Mesothelial cell of epicardium (in vitro differentiated cells): ENCODE results near the gene GRIN2A. TPM values are rescaled to one million over a fixed set of nuclear protein-coding genes. Genes with fewer than 3 reads are reported as not detected.

Experiments used
- DNase-seq, 2 experiments: peaks; one replicate each; pipeline ENCODE4 v3.0.0; 2021; ENCODE audit warnings: low spot score in 2 of 2; ENCODE audit not compliant: unreplicated experiment in 2 of 2
- H3K27ac Mint-ChIP-seq: 2 replicates; pipeline ENCODE4 v1.8.0; 2021; ENCODE audit warnings: mixed read lengths
- H3K27me3 Mint-ChIP-seq: 2 replicates; pipeline ENCODE4 v1.8.0; 2021; ENCODE audit warnings: low read depth, mixed read lengths
- H3K36me3 Mint-ChIP-seq: 2 replicates; pipeline ENCODE4 v1.8.0; 2021; ENCODE audit warnings: mixed read lengths
- H3K4me1 Mint-ChIP-seq: 2 replicates; pipeline ENCODE4 v1.8.0; 2021; ENCODE audit warnings: mixed read lengths
- H3K4me3 Mint-ChIP-seq: 2 replicates; pipeline ENCODE4 v1.8.0; 2021; ENCODE audit warnings: mild to moderate bottlenecking, moderate library complexity, mixed read lengths
- H3K9me3 Mint-ChIP-seq: 2 replicates; pipeline ENCODE4 v1.8.0; 2021; ENCODE audit warnings: mixed read lengths
- CTCF ChIP-seq: fragments of 200-600 bp; sonication (generic); IDR thresholded peaks from one replicate; pipeline ENCODE4 v1.5.0; 2021; ENCODE audit warnings: antibody characterized with exemption; ENCODE audit not compliant: unreplicated experiment
- total RNA-seq: library from RNA; stranded (reverse); gene quantifications from 3 replicates; pipeline ENCODE4 v1.2.1, GENCODE V29; 2021

GRIN2A gene
- total RNA-seq, 1 donor from 2014 or later: 4.9 TPM

GRCh38 chr16:9874219-9874618 lies 308.0 kb downstream of the GRIN2A start:
- Mint-ChIP-seq H3K4me1 (peaks cover 2% of the 10 kb centered on the region), H3K36me3 (no peaks in the 10 kb centered on the region), H3K27ac (no peak overlapping the region)

DNA sequence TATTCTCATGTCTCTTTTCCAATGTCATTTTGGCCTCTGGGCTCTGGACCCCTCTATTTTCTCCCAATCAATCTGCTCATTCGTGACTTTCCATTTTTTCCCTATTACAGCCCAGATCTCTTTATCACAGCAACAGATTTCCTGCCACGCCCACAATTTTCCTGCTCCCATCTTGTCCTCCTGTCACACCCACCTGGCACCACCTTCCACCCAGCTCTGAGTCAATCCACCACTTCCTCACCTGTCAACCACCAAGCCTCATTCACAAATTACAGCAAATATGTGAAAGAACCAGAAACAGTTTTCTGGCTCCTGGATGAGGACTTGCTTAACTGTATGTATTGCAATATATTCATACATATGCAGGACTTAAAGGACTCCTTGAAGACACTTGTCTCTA lies 311.3 kb downstream of the GRIN2A start:
- no peak for DNase-seq
- no peak overlapping the region for H3K27ac Mint-ChIP-seq
- H3K4me3 Mint-ChIP-seq: no peak overlapping the region
- no peaks in the 10 kb centered on the region for H3K36me3 Mint-ChIP-seq
- H3K4me1 Mint-ChIP-seq: no peaks in the 10 kb centered on the region
- TF ChIP-seq CTCF: no peak
- H3K27me3 Mint-ChIP-seq: peaks cover 5% of the 10 kb centered on the region
- no peaks in the 10 kb centered on the region for H3K9me3 Mint-ChIP-seq

More at GRCh38 chr16:9874219-9874618, 308.0 kb downstream of the GRIN2A start:
- TF ChIP-seq CTCF: no peak
- Mint-ChIP-seq H3K9me3 (no peaks in the 10 kb centered on the region), H3K4me3 (no peak overlapping the region), H3K27me3 (peaks cover 7% of the 10 kb centered on the region)
- no peak for DNase-seq

GRCh38 chr16:9869776-9870175 lies 312.5 kb downstream of the GRIN2A start:
- no peak for DNase-seq
- no peak overlapping the region for H3K4me3 Mint-ChIP-seq
- no peak for TF ChIP-seq CTCF
- no peaks in the 10 kb centered on the region for H3K4me1 Mint-ChIP-seq
- no peaks in the 10 kb centered on the region for H3K9me3 Mint-ChIP-seq
- no peak overlapping the region for H3K27ac Mint-ChIP-seq
- peaks cover 5% of the 10 kb centered on the region for H3K27me3 Mint-ChIP-seq
- H3K36me3 Mint-ChIP-seq: no peaks in the 10 kb centered on the region

GRCh38 chr16:9868606-9869149 lies 313.6 kb downstream of the GRIN2A start:
- DNase-seq: no peak
- no peaks in the 10 kb centered on the region for H3K9me3 Mint-ChIP-seq
- H3K27me3 Mint-ChIP-seq: peaks cover 6% of the 10 kb centered on the region
- H3K4me1 Mint-ChIP-seq: no peaks in the 10 kb centered on the region
- no peaks in the 10 kb centered on the region for H3K36me3 Mint-ChIP-seq
- H3K27ac Mint-ChIP-seq: no peak overlapping the region
- H3K4me3 Mint-ChIP-seq: no peak overlapping the region
- TF ChIP-seq CTCF: no peak

DNA sequence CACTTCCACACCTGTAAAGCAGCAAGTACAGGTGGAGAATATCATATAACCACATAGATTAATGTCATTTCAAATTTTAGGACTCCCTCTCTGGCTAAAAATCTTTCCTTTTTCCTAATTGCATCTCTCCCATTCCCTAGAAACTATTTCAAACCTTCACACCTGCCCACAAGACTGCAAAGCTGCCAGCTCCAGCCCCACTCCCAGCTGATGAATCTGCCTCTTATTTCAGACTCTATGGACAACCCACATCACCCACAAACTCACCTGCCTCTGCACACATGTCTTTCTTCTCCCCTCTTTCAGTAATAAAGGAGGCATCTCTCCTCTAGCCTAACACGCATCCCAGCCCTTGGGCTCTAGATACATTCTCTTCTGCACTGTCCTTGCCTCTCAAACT lies 315.1 kb downstream of the GRIN2A start:
- no peak for DNase-seq
- no peak for TF ChIP-seq CTCF
- no peaks in the 10 kb centered on the region for H3K36me3 Mint-ChIP-seq
- H3K4me3 Mint-ChIP-seq: no peak overlapping the region
- H3K9me3 Mint-ChIP-seq: no peaks in the 10 kb centered on the region
- no peak overlapping the region for H3K27ac Mint-ChIP-seq
- H3K27me3 Mint-ChIP-seq: peaks cover 15% of the 10 kb centered on the region
- H3K4me1 Mint-ChIP-seq: no peaks in the 10 kb centered on the region

DNA sequence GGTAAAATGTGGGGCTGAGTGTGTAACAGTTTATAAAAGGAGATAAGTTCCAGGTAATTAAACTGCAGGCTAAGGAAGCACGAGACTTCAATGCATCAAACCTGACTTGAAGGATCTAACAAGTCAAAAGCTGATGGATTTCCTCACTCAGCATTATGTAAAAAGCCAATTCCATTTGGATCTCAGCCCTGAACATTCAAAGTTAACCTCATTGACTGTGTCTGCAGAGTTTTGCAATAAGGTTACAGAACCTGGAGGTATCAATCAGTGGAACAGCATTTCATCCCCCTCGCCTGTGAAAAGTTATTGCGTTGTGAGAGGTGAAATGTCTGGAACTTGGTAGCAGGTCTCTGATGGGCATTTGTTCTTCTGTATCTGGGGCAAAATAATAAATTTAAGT lies 317.8 kb downstream of the GRIN2A start:
- Mint-ChIP-seq H3K27ac (no peak overlapping the region), H3K9me3 (no peaks in the 10 kb centered on the region), H3K4me1 (no peaks in the 10 kb centered on the region), H3K27me3 (peaks cover 27% of the 10 kb centered on the region), H3K36me3 (no peaks in the 10 kb centered on the region), H3K4me3 (no peak overlapping the region)
- TF ChIP-seq CTCF: no peak
- DNase-seq: no peak
